HL-60 (cell line): ENCODE results near the gene TMEM116.
"Not testable (repeated sequence)": the region's sequence is repeated elsewhere in the genome, so short reads cannot be mapped to it uniquely, and the experiment has no call there.

Experiments used
- DNase-seq, 2 experiments: peaks; one replicate each; pipeline ENCODE4 v3.0.0-alpha.2; 2010 to 2020; ENCODE audit warnings: low read depth in 1 of 2, low spot score in 1 of 2
- H3K27ac ChIP-seq: fragments of 250-450 bp; sonication (Bioruptor Pico); replicated peaks from 2 replicates; pipeline ENCODE4 v1.5.1; 2020; ENCODE audit warnings: mild to moderate bottlenecking, moderate library complexity
- H3K27me3 ChIP-seq: fragments of 250-450 bp; sonication (Bioruptor Pico); 2 replicates; pipeline ENCODE4 v1.5.1; 2021; ENCODE audit warnings: mild to moderate bottlenecking, moderate library complexity; ENCODE audit not compliant: insufficient read depth, poor library complexity, severe bottlenecking
- H3K4me3 ChIP-seq: replicated peaks from 2 replicates; pipeline ENCODE4 v1.5.1; 2011; ENCODE audit warnings: mild to moderate bottlenecking, control low read depth, low read length; ENCODE audit not compliant: insufficient read depth
- GABPA ChIP-seq: IDR thresholded peaks from 2 replicates; pipeline ENCODE4 v1.6.1; 2012; ENCODE audit warnings: low read depth
- POLR2AphosphoS5 ChIP-seq: IDR thresholded peaks from 2 replicates; pipeline ENCODE4 v1.6.1; 2012; ENCODE audit warnings: low read depth
- SPI1 ChIP-seq: IDR thresholded peaks from 2 replicates; pipeline ENCODE4 v1.6.1; 2012; ENCODE audit warnings: low read depth, mild to moderate bottlenecking, borderline replicate concordance
- TF ChIP-seq, protein P1 (sequence below): IDR thresholded peaks from 2 replicates; pipeline ENCODE4 v1.6.1; 2012; ENCODE audit warnings: low read depth; ENCODE audit not compliant: insufficient replicate concordance
- TF ChIP-seq, protein P2 (sequence below): IDR thresholded peaks from one replicate; pipeline ENCODE4 v1.5.1; 2011; ENCODE audit warnings: low read length, control low read depth, inconsistent platforms; ENCODE audit not compliant: insufficient read depth

TMEM116 gene

DNA sequence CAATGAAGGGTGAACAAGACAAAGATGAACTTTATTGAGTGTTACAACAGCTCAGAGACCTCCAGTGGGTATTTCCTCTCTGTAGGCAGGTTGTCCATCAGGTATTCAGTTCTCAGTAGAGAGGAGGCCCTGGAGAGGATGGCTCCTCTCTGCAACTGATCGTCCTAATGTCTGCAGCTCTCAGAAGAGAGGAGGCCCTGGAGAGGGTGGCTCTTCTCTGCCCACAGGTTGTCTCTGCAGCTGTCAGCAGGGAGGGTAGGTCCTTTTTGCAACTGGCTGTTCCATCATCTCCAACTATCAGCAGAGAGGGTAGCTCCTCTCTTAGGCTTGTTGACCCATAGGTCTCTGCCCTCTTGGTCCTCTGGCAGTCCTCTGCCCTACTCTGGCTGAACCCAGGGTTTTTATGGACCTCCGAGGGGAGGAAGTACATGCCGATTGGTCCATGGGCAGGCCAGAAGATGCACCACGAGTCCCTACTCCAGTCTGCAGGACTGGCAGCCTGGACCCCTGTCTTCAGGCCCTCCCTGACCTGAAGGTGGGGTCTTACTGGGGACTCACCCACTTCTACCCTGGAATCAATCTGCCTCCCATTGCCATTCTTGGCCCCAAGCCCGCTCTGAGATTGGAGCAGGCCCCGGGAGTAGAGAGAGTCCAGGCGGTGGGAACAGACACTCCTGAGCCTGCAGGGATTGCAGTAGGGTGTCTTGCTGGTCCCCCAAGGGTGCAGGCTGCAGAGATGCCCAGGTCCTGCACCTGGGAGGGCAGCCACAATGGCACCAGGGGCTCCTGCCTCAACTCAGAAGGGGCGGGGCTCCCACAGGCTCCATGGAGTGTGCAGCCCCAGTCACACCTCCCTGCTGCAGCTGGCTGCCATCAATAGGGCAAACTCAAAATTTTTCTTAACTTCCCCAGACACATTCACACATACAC is 2.3 kb downstream of the TMEM116 start:
- no peak for DNase-seq
- TF ChIP-seq POLR2AphosphoS5 (no peak), SPI1 (no peak), GABPA (no peak)
- TF ChIP-seq, protein P1, sequence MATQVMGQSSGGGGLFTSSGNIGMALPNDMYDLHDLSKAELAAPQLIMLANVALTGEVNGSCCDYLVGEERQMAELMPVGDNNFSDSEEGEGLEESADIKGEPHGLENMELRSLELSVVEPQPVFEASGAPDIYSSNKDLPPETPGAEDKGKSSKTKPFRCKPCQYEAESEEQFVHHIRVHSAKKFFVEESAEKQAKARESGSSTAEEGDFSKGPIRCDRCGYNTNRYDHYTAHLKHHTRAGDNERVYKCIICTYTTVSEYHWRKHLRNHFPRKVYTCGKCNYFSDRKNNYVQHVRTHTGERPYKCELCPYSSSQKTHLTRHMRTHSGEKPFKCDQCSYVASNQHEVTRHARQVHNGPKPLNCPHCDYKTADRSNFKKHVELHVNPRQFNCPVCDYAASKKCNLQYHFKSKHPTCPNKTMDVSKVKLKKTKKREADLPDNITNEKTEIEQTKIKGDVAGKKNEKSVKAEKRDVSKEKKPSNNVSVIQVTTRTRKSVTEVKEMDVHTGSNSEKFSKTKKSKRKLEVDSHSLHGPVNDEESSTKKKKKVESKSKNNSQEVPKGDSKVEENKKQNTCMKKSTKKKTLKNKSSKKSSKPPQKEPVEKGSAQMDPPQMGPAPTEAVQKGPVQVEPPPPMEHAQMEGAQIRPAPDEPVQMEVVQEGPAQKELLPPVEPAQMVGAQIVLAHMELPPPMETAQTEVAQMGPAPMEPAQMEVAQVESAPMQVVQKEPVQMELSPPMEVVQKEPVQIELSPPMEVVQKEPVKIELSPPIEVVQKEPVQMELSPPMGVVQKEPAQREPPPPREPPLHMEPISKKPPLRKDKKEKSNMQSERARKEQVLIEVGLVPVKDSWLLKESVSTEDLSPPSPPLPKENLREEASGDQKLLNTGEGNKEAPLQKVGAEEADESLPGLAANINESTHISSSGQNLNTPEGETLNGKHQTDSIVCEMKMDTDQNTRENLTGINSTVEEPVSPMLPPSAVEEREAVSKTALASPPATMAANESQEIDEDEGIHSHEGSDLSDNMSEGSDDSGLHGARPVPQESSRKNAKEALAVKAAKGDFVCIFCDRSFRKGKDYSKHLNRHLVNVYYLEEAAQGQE = no peak
- TF ChIP-seq, protein P2, sequence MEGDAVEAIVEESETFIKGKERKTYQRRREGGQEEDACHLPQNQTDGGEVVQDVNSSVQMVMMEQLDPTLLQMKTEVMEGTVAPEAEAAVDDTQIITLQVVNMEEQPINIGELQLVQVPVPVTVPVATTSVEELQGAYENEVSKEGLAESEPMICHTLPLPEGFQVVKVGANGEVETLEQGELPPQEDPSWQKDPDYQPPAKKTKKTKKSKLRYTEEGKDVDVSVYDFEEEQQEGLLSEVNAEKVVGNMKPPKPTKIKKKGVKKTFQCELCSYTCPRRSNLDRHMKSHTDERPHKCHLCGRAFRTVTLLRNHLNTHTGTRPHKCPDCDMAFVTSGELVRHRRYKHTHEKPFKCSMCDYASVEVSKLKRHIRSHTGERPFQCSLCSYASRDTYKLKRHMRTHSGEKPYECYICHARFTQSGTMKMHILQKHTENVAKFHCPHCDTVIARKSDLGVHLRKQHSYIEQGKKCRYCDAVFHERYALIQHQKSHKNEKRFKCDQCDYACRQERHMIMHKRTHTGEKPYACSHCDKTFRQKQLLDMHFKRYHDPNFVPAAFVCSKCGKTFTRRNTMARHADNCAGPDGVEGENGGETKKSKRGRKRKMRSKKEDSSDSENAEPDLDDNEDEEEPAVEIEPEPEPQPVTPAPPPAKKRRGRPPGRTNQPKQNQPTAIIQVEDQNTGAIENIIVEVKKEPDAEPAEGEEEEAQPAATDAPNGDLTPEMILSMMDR = no peak
- H3K4me3 ChIP-seq = no peak overlapping the region
- no peaks in the 10 kb centered on the region for H3K27me3 ChIP-seq
- no peak overlapping the region for H3K27ac ChIP-seq

DNA sequence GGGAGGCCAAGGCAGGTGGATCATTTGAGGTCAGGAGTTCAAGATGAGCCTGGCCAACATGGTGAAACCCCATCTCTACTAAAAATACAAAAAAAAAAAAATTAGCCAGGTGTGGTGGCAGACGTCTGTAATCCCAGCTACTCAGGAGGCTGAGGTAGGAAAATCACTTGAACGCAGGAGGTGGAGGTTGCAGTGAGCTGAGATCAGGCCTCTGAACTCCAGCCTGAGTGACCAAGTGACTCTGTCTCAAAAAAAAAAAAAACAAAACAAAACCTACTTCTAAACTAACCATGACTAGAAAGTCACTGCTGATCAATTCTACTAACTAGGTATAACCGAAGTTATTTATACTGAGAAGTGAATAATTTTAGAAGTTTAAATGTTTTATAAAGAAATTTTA is 3.4 kb downstream of the TMEM116 start:
- not testable (repeated sequence) for H3K4me3 ChIP-seq, H3K27ac ChIP-seq, H3K27me3 ChIP-seq, DNase-seq

DNA sequence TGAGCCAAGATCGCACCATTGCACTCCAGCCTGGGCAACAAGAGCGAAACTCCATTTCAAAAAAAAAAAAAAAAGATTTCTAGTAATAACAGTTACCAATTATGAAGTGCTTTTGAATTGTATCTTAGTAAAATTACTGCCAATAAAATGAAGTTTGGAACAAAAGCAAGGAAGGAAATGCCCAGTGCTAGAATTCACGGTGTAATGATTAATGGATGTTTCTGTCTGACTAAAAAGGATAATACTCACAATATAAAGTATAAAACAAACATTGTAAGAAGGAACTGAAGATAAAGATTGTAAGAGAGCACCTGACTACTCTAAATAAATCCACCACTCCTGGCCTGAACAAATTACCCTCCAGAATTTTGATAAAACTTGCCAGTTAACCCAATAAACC is 4.0 kb downstream of the TMEM116 start:
- no peak for DNase-seq
- Histone ChIP-seq H3K27me3 (no peaks in the 10 kb centered on the region), H3K4me3 (no peak overlapping the region), H3K27ac (no peak overlapping the region)
- no peak for TF ChIP-seq SPI1
- no peak for TF ChIP-seq GABPA
- TF ChIP-seq, protein P2 = no peak
- TF ChIP-seq, protein P1 = no peak
- no peak for TF ChIP-seq POLR2AphosphoS5

DNA sequence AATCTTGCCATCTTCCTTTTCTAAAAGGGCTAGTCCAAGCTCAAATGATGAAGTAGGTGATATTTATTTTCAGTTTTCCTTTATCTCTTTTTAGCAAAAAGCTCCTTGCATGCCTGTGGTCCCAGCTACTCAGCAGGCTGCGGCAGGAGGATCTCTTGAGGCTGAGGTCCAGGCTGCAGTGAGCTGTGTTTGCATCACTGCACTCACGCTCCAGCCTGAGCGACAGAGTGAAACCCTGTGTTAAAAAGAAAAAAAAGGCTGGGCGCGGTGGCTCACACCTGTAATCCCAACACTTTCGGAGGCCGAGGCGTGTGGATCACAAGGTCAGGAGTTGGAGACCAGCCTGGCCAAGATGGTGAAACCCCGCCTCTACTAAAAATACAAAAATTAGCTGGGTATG is 5.0 kb downstream of the TMEM116 start:
- TF ChIP-seq, protein P2 = no peak
- TF ChIP-seq POLR2AphosphoS5 = no peak
- TF ChIP-seq GABPA = no peak
- TF ChIP-seq, protein P1 = no peak
- no peak for TF ChIP-seq SPI1
- H3K27ac ChIP-seq = no peak overlapping the region
- H3K4me3 ChIP-seq = no peak overlapping the region
- H3K27me3 ChIP-seq = no peaks in the 10 kb centered on the region
- no peak for DNase-seq
